GM19035 (cell line): ENCODE data around the gene FAM180A.
"Not testable (repeated sequence)": the region's sequence is repeated elsewhere in the genome, so short reads cannot be mapped to it uniquely, and the experiment has no call there.

Experiments
- ATAC-seq: cut with Tn5 transposase; IDR thresholded peaks from one replicate; pipeline ENCODE4 v1.9.1; 2021; ENCODE audit not compliant: unreplicated experiment

The FAM180A gene

GRCh38 chr7:135742371-135742770 is 6.2 kb downstream of the FAM180A start:
- no peak for ATAC-seq

- no peak for ATAC-seq
These were observed 6.7 kb downstream of the FAM180A start for GRCh38 chr7:135741905-135742304.

GRCh38 chr7:135740889-135741288 is 7.7 kb downstream of the FAM180A start:
- no peak for ATAC-seq

- ATAC-seq: not testable (repeated sequence)
These were observed 11.3 kb downstream of the FAM180A start for GRCh38 chr7:135737306-135737647.

- ATAC-seq: no peak
These were observed 11.9 kb downstream of the FAM180A start for GRCh38 chr7:135736586-135737305.

- no peak for ATAC-seq
These were observed 14.3 kb downstream of the FAM180A start for GRCh38 chr7:135734343-135734689.

- ATAC-seq: no peak
These were observed 14.8 kb downstream of the FAM180A start for GRCh38 chr7:135733603-135734342.

- ATAC-seq: no peak
These were observed 17.5 kb downstream of the FAM180A start for GRCh38 chr7:135731131-135731530.

- no peak for ATAC-seq
These were observed 19.4 kb downstream of the FAM180A start for GRCh38 chr7:135729230-135729629.

- ATAC-seq: no peak
These were observed 20.4 kb downstream of the FAM180A start, which contains the start of gene SLC13A4 for GRCh38 chr7:135728136-135728669. TSS of gene SLC13A4 (minus strand) at chr7:135728186. CDS start at chr7:135727496, 690 bp downstream.

GRCh38 chr7:135726911-135727673 is 21.5 kb downstream of the FAM180A start:
- ATAC-seq: no peak

- ATAC-seq: no peak
These were observed 22.3 kb downstream of the FAM180A start for GRCh38 chr7:135726276-135726788.

GRCh38 chr7:135723411-135723810 is 25.2 kb downstream of the FAM180A start:
- no peak for ATAC-seq

- no peak for ATAC-seq
These were observed 27.3 kb downstream of the FAM180A start for GRCh38 chr7:135721198-135721820.

GRCh38 chr7:135719688-135720087 is 28.9 kb downstream of the FAM180A start:
- ATAC-seq: no peak

GRCh38 chr7:135718794-135719437 is 29.7 kb downstream of the FAM180A start:
- no peak for ATAC-seq

GRCh38 chr7:135718219-135718618 is 30.4 kb downstream of the FAM180A start:
- ATAC-seq: no peak

GRCh38 chr7:135717693-135718092 is 30.9 kb downstream of the FAM180A start:
- ATAC-seq: no peak

GRCh38 chr7:135716677-135717238 is 31.9 kb downstream of the FAM180A start:
- ATAC-seq: no peak

- no peak for ATAC-seq
These were observed 32.9 kb downstream of the FAM180A start for GRCh38 chr7:135715673-135716072.
